Stimulated activated naive CD8-positive, alpha-beta T cell treated with anti-CD3 and anti-CD28 coated beads, Interleukin-15, amount 100 ng/mL, for 72 hours (primary cell): ENCODE measurements around the gene RTN1.

ENCODE experiments used
- ATAC-seq: fragments of 150-1000 bp; cut with Tn5 transposase; 2 replicates; pipeline ENCODE4 v1.10.0; 2021; ENCODE audit warnings: mild to moderate bottlenecking, moderate library complexity
- DNase-seq, 2 donors: peaks; one replicate each; pipeline ENCODE4 v3.0.0; 2021 to 2022
- H3K27ac Mint-ChIP-seq, 2 donors: one replicate each; pipeline ENCODE4 v1.8.0; 2022; ENCODE audit warnings: mild to moderate bottlenecking in 2 of 2, mixed read lengths in 2 of 2, moderate library complexity in 2 of 2
- H3K27me3 Mint-ChIP-seq: one replicate; pipeline ENCODE4 v1.8.0; 2022; ENCODE audit warnings: mixed read lengths
- H3K4me1 Mint-ChIP-seq: one replicate; pipeline ENCODE4 v1.8.0; 2022; ENCODE audit warnings: mild to moderate bottlenecking, mixed read lengths
- H3K4me3 Mint-ChIP-seq, 2 donors: one replicate each; pipeline ENCODE4 v1.8.0; 2022; ENCODE audit warnings: mild to moderate bottlenecking in 2 of 2, mixed read lengths in 2 of 2, moderate library complexity in 1 of 2
- H3K9me3 Mint-ChIP-seq, 2 donors: one replicate each; pipeline ENCODE4 v1.8.0; 2022; ENCODE audit warnings: mixed read lengths in 2 of 2

RTN1 gene

GRCh38 chr14:59707778-59708561 is 162.6 kb downstream of the RTN1 start:
- Mint-ChIP-seq H3K27ac (no peak overlapping the region), H3K27me3 (no peaks in the 10 kb centered on the region), H3K4me1 (no peaks in the 10 kb centered on the region), H3K9me3 (peaks cover 0 to 2% of the 10 kb centered on the region in 2 donors), H3K4me3 (no peak overlapping the region)
- DNase-seq, result no peak
- ATAC-seq, result no peak

GRCh38 chr14:59705866-59706265 is 164.7 kb downstream of the RTN1 start:
- no peaks in the 10 kb centered on the region for H3K27me3 Mint-ChIP-seq
- no peaks in the 10 kb centered on the region for H3K4me1 Mint-ChIP-seq
- H3K27ac Mint-ChIP-seq, result no peak overlapping the region
- H3K9me3 Mint-ChIP-seq, result peaks cover 0 to 10% of the 10 kb centered on the region in 2 donors
- ATAC-seq (no peak), DNase-seq (no peak)
- H3K4me3 Mint-ChIP-seq, result no peak overlapping the region

- Mint-ChIP-seq H3K27me3 (no peaks in the 10 kb centered on the region), H3K4me1 (no peaks in the 10 kb centered on the region), H3K27ac (no peak overlapping the region), H3K9me3 (peaks cover 0 to 10% of the 10 kb centered on the region in 2 donors), H3K4me3 (no peak overlapping the region)
- no peak for ATAC-seq
- DNase-seq, result no peak
These were observed 165.3 kb downstream of the RTN1 start for GRCh38 chr14:59705245-59705644.

- Mint-ChIP-seq H3K9me3 (peaks cover 0 to 10% of the 10 kb centered on the region in 2 donors), H3K27ac (no peak overlapping the region), H3K4me1 (no peaks in the 10 kb centered on the region), H3K4me3 (no peak overlapping the region), H3K27me3 (no peaks in the 10 kb centered on the region)
- no peak for ATAC-seq
- no peak for DNase-seq
These were observed 166.4 kb downstream of the RTN1 start for GRCh38 chr14:59704054-59704645.

- Mint-ChIP-seq H3K9me3 (peaks cover 0 to 10% of the 10 kb centered on the region in 2 donors), H3K27me3 (peaks cover 24% of the 10 kb centered on the region), H3K27ac (no peak overlapping the region), H3K4me1 (no peaks in the 10 kb centered on the region), H3K4me3 (no peak overlapping the region)
- no peak for ATAC-seq
- no peak for DNase-seq
These were observed 171.1 kb downstream of the RTN1 start for GRCh38 chr14:59699442-59699841.

GRCh38 chr14:59698793-59699192 is 171.8 kb downstream of the RTN1 start:
- Mint-ChIP-seq H3K27me3 (peaks cover 24% of the 10 kb centered on the region), H3K9me3 (peaks cover 0 to 10% of the 10 kb centered on the region in 2 donors), H3K27ac (no peak overlapping the region), H3K4me3 (no peak overlapping the region), H3K4me1 (no peaks in the 10 kb centered on the region)
- ATAC-seq (no peak), DNase-seq (no peak)

GRCh38 chr14:59695198-59695597 is 175.4 kb downstream of the RTN1 start:
- H3K4me3 Mint-ChIP-seq, result no peak overlapping the region
- H3K4me1 Mint-ChIP-seq, result no peaks in the 10 kb centered on the region
- H3K9me3 Mint-ChIP-seq, result no peaks in the 10 kb centered on the region
- ATAC-seq, result no peak
- no peak overlapping the region for H3K27ac Mint-ChIP-seq
- peaks cover 44% of the 10 kb centered on the region for H3K27me3 Mint-ChIP-seq
- DNase-seq, result no peak

GRCh38 chr14:59691266-59691665 is 179.3 kb downstream of the RTN1 start:
- Mint-ChIP-seq H3K27me3 (peaks cover 53% of the 10 kb centered on the region), H3K27ac (no peak overlapping the region), H3K9me3 (no peaks in the 10 kb centered on the region), H3K4me1 (no peaks in the 10 kb centered on the region), H3K4me3 (no peak overlapping the region)
- ATAC-seq (no peak), DNase-seq (no peak)

GRCh38 chr14:59690426-59690825 is 180.2 kb downstream of the RTN1 start:
- no peak for ATAC-seq
- H3K27ac Mint-ChIP-seq, result no peak overlapping the region
- H3K4me3 Mint-ChIP-seq, result no peak overlapping the region
- DNase-seq, result no peak
- H3K4me1 Mint-ChIP-seq, result no peaks in the 10 kb centered on the region
- H3K27me3 Mint-ChIP-seq, result peaks cover 61% of the 10 kb centered on the region
- H3K9me3 Mint-ChIP-seq, result no peaks in the 10 kb centered on the region

GRCh38 chr14:59688224-59689170 is 182.1 kb downstream of the RTN1 start:
- DNase-seq (peak; percentile 15 to 25), ATAC-seq (peak; percentile 87)
- H3K27me3 Mint-ChIP-seq, result peaks cover 65% of the 10 kb centered on the region
- H3K4me1 Mint-ChIP-seq, result no peaks in the 10 kb centered on the region
- peak overlapping the region in 1 of 2 donors; percentile 78 for H3K27ac Mint-ChIP-seq
- H3K4me3 Mint-ChIP-seq, result no peak overlapping the region
- H3K9me3 Mint-ChIP-seq, result no peaks in the 10 kb centered on the region

GRCh38 chr14:59687663-59688062 is 182.9 kb downstream of the RTN1 start:
- ATAC-seq, result no peak
- peaks cover 65% of the 10 kb centered on the region for H3K27me3 Mint-ChIP-seq
- H3K27ac Mint-ChIP-seq, result no peak overlapping the region
- no peaks in the 10 kb centered on the region for H3K9me3 Mint-ChIP-seq
- DNase-seq, result no peak
- no peaks in the 10 kb centered on the region for H3K4me1 Mint-ChIP-seq
- no peak overlapping the region for H3K4me3 Mint-ChIP-seq

GRCh38 chr14:59679872-59680271 is 190.7 kb downstream of the RTN1 start:
- H3K27ac Mint-ChIP-seq, result no peak overlapping the region
- no peak overlapping the region for H3K4me3 Mint-ChIP-seq
- H3K27me3 Mint-ChIP-seq, result peaks cover 19% of the 10 kb centered on the region
- DNase-seq (no peak), ATAC-seq (no peak)
- H3K9me3 Mint-ChIP-seq, result no peaks in the 10 kb centered on the region
- H3K4me1 Mint-ChIP-seq, result no peaks in the 10 kb centered on the region

GRCh38 chr14:59678352-59678751 is 192.2 kb downstream of the RTN1 start:
- Mint-ChIP-seq H3K4me3 (no peak overlapping the region), H3K4me1 (no peaks in the 10 kb centered on the region), H3K9me3 (peaks cover 0 to 7% of the 10 kb centered on the region in 2 donors), H3K27me3 (peaks cover 17% of the 10 kb centered on the region), H3K27ac (no peak overlapping the region)
- no peak for DNase-seq
- no peak for ATAC-seq

GRCh38 chr14:59677771-59678231 is 192.8 kb downstream of the RTN1 start:
- H3K27me3 Mint-ChIP-seq, result peaks cover 17% of the 10 kb centered on the region
- no peak for DNase-seq

GRCh38 chr14:59675394-59675793 is 195.2 kb downstream of the RTN1 start:
- H3K4me1 Mint-ChIP-seq, result no peaks in the 10 kb centered on the region
- H3K27ac Mint-ChIP-seq, result no peak overlapping the region
- no peak for DNase-seq
- ATAC-seq, result no peak
- H3K4me3 Mint-ChIP-seq, result no peak overlapping the region
- H3K9me3 Mint-ChIP-seq, result peaks cover 0 to 10% of the 10 kb centered on the region in 2 donors
- peaks cover 7% of the 10 kb centered on the region for H3K27me3 Mint-ChIP-seq

More at GRCh38 chr14:59677771-59678231, 192.8 kb downstream of the RTN1 start:
- no peak overlapping the region for H3K4me3 Mint-ChIP-seq
- H3K4me1 Mint-ChIP-seq, result no peaks in the 10 kb centered on the region
- peaks cover 0 to 10% of the 10 kb centered on the region in 2 donors for H3K9me3 Mint-ChIP-seq
- H3K27ac Mint-ChIP-seq, result no peak overlapping the region
- no peak for ATAC-seq
